GM21825 (cell line): ENCODE results near the gene PAN2.
"Not testable (repeated sequence)": the region's sequence is repeated elsewhere in the genome, so short reads cannot be mapped to it uniquely, and the experiment has no call there.

Experiments
- ATAC-seq: cut with Tn5 transposase; IDR thresholded peaks from one replicate; pipeline ENCODE4 v1.9.1; 2021; ENCODE audit warnings: mild to moderate bottlenecking, moderate library complexity; ENCODE audit not compliant: unreplicated experiment

Gene PAN2

GRCh38 chr12:56347255-56347654 lies 13.5 kb upstream of the PAN2 start:
- not testable (repeated sequence) for ATAC-seq

GRCh38 chr12:56346675-56347074 lies 12.9 kb upstream of the PAN2 start:
- no peak for ATAC-seq

DNA sequence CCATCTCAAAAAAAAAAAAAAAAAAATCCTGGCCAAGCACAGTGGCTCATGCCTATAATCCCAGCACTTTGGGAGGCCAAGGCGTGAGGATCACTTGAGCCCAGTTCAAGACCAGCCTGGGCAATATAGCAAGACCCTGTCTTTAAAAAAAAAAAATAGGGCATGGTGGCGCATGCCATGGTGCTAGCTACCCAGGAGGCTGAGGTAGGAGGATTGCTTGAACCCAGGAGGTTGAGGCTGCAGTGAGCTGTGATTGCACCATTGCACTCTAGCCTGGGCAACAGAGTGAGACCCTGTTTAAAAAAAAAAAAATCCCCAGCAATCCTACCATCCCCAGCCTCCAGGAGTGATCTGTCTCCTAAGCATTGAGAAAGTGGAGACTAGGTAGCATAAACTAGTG lies 8.5 kb upstream of the PAN2 start:
- ATAC-seq = not testable (repeated sequence)

DNA sequence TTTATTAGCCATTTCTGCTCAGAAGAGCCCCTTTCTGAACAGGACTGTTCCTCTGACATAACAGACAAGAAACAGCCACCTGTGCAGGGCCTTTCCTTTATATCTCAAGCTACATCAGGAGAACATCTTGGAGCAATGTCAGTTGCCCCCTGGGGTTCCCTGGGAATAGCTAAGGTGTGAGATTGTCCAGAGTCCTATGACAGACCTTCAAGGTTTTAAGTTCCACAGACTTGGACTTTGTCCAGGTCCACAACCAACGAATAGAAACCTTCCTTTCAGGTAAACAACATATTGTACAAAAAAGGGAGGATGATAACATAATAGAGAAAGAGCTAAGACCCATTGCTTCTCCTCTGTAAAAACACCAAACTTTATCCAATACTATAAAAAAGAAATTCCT lies 7.8 kb upstream of the PAN2 start:
- no peak for ATAC-seq

- peak; percentile 8 for ATAC-seq
These were observed 5.3 kb upstream of the PAN2 start for GRCh38 chr12:56339158-56339422.

DNA sequence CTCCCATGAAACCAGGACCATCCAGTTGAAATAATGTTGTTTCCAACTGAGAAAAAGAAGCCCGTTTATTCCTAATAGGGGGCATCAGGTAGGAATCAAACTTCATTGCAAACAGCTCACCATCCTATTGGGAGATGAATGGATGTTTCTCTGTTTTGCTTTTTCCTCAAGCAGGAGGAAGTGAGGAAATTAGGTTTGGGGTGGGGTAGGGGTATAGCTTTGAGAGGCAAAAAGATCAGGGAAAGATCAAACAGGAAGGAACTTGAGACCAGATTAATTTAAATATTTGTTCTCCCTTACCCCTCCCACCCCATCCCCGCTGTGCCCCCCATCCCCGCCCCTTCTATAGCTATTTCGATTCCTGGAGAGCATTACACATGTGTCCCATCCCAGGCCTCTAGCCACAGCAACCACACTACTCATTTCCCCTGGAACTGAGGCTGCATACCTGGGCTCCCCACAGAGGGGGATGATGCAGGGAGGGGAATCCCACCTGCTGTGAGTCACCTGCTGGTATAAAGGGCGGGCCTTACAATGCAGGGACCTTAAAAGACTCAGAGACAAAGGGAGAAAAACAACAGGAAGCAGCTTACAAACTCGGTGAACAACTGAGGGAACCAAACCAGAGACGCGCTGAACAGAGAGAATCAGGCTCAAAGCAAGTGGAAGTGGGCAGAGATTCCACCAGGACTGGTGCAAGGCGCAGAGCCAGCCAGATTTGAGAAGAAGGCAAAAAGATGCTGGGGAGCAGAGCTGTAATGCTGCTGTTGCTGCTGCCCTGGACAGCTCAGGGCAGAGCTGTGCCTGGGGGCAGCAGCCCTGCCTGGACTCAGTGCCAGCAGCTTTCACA lies 4.7 kb upstream of the PAN2 start, which contains the start of gene IL23A:
Gene IL23A (plus strand): TSS at position 577 of the 850 bp plus-strand sequence. CDS start 161 bp downstream, at position 738.
- ATAC-seq = peak; percentile 38

DNA sequence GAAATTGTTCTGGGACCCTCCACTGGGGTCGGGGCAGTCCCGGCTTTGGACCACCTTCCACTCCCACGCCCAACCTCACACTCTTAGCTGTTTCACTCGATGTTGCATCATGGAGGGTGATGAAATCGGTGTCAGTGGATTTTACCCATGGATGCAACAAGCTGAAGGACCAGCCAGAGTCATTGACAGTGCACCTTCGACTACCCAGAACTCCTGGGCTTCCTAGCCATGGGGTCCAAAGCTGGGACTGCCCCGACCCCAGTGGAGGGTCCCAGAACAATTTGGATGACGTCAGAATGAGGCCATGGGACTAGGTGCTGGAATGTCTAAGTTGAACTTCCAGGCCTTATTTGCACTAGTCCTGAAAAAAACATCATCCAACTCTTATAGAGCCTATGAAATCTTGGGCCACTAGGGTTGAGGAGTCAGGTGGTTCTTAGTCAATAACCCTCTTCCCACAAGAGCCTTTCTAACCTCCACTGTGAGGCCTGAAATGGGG lies 4.0 kb upstream of the PAN2 start:
- ATAC-seq = no peak

DNA sequence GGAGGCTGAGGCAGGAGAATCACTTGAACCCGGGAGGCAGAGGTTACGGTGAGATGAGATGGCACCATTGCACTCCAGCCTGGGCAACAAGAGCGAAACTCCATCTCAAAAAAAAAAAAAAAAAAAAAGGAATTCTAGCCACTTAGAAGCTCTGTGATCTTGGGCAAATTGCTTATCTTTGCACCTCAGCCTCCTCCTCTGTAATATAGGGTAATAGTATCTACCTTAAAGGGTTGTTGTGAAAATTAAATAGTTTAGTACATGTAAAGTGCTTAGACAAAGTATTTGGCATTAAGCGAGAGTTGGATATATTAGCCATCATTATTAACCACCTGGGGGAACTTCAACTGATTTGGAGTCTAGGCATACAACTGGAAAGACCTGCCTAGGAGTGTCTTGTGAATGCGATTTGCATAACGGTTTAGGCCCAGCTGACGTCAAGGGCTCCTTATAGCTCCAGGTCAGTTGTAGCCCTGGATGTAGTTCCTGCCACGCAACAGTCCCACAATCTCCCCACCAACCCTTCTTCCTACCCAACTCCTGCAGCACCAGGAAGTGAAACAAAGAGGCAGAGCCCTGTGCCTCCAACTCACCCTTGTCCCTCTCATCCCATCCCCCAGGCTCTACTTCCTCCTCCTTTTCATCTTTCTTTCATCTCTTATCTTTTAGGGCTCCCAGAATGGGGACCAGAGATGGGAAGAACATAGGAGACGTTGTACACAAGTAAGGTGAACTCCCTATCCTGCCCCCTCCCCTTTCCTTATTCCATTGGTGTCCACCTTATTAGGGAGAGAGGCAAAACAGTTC lies 2.8 kb upstream of the PAN2 start:
- ATAC-seq = no peak

DNA sequence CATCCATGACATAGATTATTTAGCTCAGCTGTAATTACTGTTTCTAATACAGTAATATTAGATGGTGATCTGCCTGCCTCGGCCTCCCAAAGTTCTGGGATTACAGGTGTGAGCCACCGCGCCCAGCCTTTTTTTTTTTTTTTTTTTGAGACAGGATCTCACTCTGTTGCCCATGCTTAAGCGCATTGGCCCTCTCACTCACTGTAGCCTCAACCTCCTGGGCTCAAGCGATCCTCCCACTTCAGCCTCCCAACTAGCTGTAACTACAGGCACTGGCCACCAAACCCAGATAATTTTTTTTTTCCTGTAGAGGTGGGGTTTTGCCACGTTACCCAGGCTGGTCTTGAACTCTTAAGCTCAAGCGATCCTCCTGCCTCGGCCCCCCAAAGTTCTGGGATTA lies 1.7 kb upstream of the PAN2 start:
- not testable (repeated sequence) for ATAC-seq

GRCh38 chr12:56334490-56334793 lies 642 bp upstream of the PAN2 start:
- no peak for ATAC-seq

DNA sequence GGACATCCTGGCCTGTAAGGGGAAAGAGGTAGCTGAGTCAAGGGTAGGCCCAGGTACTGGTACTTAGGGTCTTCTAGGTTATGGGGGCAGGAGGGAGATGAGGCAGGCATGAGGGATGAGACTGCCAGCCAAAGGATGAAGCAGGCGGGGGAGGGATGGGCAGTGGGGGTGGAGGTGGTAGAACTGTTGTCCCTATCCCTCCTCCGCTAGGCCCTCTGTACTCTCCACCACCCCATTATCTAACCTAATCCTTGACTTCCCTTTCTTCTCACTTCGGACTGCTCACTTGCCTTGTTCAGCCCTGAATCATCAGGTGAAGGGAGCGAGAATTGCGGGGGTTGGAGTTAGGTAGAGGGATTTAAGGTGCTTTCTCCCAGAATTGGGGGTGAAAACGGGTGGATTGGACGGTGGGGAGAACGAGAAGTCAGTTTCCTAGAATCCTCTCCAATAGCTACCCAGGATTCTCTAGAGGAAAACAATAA lies 562 bp downstream of the PAN2 start:
- no peak for ATAC-seq

GRCh38 chr12:56332512-56333196 lies 1.1 kb downstream of the PAN2 start:
- no peak for ATAC-seq

- ATAC-seq = no peak
These were observed 2.8 kb downstream of the PAN2 start for GRCh38 chr12:56330936-56331490.

GRCh38 chr12:56326533-56326932 lies 7.3 kb downstream of the PAN2 start:
- no peak for ATAC-seq

DNA sequence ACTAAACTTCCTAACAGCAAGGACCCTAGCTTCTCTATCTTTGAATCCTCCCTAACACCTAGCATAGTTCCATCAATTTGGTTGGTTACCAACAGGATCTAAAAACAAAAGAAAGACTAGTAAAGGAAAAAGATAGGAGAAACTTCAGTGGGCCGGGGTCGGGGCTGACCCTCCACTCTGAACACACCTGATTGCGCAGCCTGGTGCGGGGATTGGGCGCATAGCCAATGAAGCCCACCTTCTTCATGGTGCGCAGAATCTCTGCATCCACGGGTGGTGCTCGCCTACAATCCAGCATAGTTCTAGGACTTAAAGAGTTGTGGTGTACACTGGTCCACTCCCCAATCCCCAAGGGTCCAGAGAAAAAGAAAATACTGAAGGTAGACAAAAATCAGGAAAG lies 7.7 kb downstream of the PAN2 start:
- ATAC-seq = no peak

DNA sequence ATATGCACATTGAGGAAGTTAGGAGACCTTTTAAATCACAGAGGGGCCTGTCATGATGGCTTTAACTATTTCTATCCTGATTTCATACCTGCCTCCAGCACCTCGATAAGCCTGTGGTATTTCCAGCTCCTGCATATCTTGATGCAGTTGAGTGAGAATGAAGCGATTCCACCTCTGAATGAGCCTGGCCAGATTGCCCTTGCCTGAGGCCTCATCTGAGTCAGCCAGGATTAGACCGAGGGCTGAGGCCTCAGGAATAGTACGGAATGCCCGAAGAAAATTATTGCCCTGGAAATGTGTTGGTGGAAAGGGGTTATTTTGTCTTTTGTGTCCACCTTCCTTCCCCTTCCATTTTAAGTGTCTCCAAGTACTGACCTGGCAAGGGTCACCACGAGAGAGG lies 9.6 kb downstream of the PAN2 start:
- ATAC-seq = no peak

GRCh38 chr12:56321610-56322009 lies 12.2 kb downstream of the PAN2 start:
- ATAC-seq = not testable (repeated sequence)

DNA sequence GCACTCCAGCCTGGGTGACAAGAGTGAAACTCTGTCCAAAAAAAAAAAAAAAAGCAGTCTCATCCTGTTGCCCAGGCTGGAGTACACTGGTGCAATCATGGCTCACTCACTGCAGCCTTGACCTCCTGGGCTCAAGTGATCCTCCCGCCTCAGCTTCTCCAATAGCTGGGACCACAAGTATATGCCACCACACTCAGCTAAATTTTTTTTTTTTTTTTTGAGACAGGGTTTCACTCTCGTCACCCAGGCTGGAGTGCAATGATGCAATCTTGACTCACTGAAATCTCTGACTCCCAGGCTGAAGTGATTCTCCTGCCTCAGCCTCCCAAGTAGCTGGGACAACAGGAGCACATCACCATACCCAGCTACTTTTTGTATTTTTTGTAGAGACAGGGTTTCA lies 12.8 kb downstream of the PAN2 start:
- ATAC-seq = no peak

DNA sequence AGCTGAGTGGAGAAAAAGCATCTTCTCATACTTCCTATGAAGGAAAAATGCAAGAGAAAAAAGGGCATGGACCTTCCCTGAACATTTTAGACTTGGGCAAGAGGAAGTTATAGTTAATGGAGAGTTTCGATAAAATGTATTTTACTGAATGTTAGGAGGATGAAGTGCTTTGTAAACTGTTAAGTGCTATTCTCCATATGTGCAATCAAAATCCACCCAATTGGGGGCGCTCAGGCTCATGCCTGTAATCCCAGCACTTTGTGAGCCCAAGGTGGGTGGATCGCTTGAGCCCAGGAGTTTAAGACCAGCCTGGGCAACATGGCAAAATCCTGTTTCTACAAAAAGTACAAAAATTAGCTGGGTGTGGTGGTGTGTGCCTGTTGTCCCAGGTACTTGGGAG lies 16.1 kb downstream of the PAN2 start:
- no peak for ATAC-seq

- ATAC-seq = peak; percentile 88
These were observed 18.0 kb downstream of the PAN2 start, which contains the start of gene CNPY2 for GRCh38 chr12:56315622-56316473. Gene CNPY2 (minus strand): TSS chr12:56315988. CDS start chr12:56315217, 771 bp downstream.
